ENCODE data around the gene KIAA1671. TPM values are rescaled to one million over a fixed set of nuclear protein-coding genes. Genes with fewer than 3 reads are reported as not detected.

The KIAA1671 gene
- polyA plus RNA-seq, 3 donors: not detected

- Histone ChIP-seq H4K20me1 (ENCODE audit: insufficient read depth, low read length) (no peaks in the 10 kb centered on the region), H3K4me3 (replicated peaks in 1 of 3; ENCODE audit: low read depth in 2 of 3, low read length in 3 of 3) (no peak overlapping the region), H3K4me1 (ENCODE audit: control insufficient read depth in 1 of 2, insufficient read depth in 2 of 2, low read length in 2 of 2) (no peaks in the 10 kb centered on the region), H3K9ac (ENCODE audit: insufficient read depth, low read length, poor library complexity, severe bottlenecking) (no peak overlapping the region), H3K9me3 (replicated peaks in 1 of 2; ENCODE audit: control insufficient read depth in 1 of 2, insufficient read depth in 1 of 2, low read length in 2 of 2) (no peaks in the 10 kb centered on the region), H3K4me2 (replicated peaks; ENCODE audit: extremely low read depth, low read length, poor library complexity, severe bottlenecking) (no peak overlapping the region), H3K79me2 (ENCODE audit: insufficient read depth, low read length) (no peaks in the 10 kb centered on the region), H2AFZ (ENCODE audit: insufficient read depth, low read depth, low read length, poor library complexity, severe bottlenecking) (no peak overlapping the region), H3K36me3 (replicated peaks in 1 of 2; ENCODE audit: control insufficient read depth in 1 of 2, insufficient read depth in 2 of 2, low read length in 2 of 2) (no peaks in the 10 kb centered on the region), H3K27me3 (ENCODE audit: control insufficient read depth in 2 of 2, insufficient read depth in 2 of 2, low read length in 2 of 2) (no peaks in the 10 kb centered on the region), H3K27ac (ENCODE audit: low read depth in 1 of 2, low read length in 2 of 2) (no peak overlapping the region)
- DNase-seq: no peak
- no peak overlapping the region for H3K4me3 Mint-ChIP-seq
- peaks cover 1 to 8% (median 4%) of the 10 kb centered on the region in 3 donors for H3K27me3 Mint-ChIP-seq (ENCODE audit: low read depth in 3 of 3)
- no peaks in the 10 kb centered on the region for H3K36me3 Mint-ChIP-seq
- intact Hi-C loops (cut with micrococcal nuclease): no loop called here
- no peaks in the 10 kb centered on the region for H3K9me3 Mint-ChIP-seq
- TF ChIP-seq, protein P1, sequence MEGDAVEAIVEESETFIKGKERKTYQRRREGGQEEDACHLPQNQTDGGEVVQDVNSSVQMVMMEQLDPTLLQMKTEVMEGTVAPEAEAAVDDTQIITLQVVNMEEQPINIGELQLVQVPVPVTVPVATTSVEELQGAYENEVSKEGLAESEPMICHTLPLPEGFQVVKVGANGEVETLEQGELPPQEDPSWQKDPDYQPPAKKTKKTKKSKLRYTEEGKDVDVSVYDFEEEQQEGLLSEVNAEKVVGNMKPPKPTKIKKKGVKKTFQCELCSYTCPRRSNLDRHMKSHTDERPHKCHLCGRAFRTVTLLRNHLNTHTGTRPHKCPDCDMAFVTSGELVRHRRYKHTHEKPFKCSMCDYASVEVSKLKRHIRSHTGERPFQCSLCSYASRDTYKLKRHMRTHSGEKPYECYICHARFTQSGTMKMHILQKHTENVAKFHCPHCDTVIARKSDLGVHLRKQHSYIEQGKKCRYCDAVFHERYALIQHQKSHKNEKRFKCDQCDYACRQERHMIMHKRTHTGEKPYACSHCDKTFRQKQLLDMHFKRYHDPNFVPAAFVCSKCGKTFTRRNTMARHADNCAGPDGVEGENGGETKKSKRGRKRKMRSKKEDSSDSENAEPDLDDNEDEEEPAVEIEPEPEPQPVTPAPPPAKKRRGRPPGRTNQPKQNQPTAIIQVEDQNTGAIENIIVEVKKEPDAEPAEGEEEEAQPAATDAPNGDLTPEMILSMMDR (IDR thresholded peaks at IDR 0.05): no peak
- 94% methylated on average over 7 of the region's 11 CpGs for WGBS (ENCODE audit: insufficient coverage)
- no peak overlapping the region for H3K27ac Mint-ChIP-seq
- peaks cover 2% of the 10 kb centered on the region for H3K4me1 Mint-ChIP-seq
Observed at GRCh38 chr22:25027043-25027906, 74.8 kb downstream of the KIAA1671 start.

DNA sequence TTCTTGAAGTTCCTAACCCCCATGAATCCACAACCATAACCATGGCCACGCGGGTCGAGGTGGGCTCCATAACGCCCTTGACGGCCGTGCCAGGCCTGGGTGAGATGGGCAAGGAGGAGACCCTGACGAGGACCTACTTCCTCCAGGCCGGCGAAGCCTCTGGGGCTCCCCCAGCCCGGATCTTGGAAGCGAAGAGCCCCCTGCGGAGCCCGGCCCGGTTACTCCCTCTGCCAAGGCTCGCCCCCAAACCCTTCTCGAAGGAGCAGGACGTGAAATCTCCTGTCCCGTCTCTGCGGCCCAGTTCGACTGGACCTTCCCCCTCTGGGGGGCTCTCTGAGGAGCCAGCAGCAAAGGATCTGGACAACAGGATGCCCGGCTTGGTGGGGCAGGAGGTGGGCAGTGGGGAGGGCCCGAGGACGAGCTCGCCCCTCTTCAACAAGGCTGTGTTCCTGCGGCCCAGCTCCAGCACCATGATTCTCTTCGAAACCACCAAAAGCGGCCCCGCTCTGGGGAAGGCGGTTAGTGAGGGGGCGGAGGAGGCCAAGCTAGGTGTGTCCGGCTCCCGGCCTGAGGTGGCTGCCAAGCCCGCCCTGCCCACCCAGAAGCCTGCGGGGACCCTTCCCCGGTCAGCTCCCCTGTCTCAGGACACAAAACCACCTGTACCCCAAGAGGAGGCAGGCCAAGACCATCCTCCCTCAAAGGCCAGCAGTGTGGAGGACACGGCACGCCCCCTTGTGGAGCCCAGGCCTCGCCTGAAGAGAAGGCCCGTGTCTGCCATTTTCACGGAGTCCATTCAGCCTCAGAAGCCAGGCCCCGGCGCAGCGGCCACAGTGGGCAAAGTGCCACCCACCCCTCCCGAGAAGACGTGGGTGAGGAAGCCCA lies 75.7 kb downstream of the KIAA1671 start:
- peaks cover 1 to 5% (median 5%) of the 10 kb centered on the region in 3 donors for H3K27me3 Mint-ChIP-seq (ENCODE audit: low read depth in 3 of 3)
- Histone ChIP-seq H3K79me2 (ENCODE audit: insufficient read depth, low read length) (no peaks in the 10 kb centered on the region), H3K4me2 (replicated peaks; ENCODE audit: extremely low read depth, low read length, poor library complexity, severe bottlenecking) (no peak overlapping the region), H3K4me3 (replicated peaks in 1 of 3; ENCODE audit: low read depth in 2 of 3, low read length in 3 of 3) (no peak overlapping the region), H2AFZ (ENCODE audit: insufficient read depth, low read depth, low read length, poor library complexity, severe bottlenecking) (no peak overlapping the region), H4K20me1 (ENCODE audit: insufficient read depth, low read length) (no peaks in the 10 kb centered on the region), H3K36me3 (replicated peaks in 1 of 2; ENCODE audit: control insufficient read depth in 1 of 2, insufficient read depth in 2 of 2, low read length in 2 of 2) (no peaks in the 10 kb centered on the region), H3K4me1 (ENCODE audit: control insufficient read depth in 1 of 2, insufficient read depth in 2 of 2, low read length in 2 of 2) (no peaks in the 10 kb centered on the region), H3K9ac (ENCODE audit: insufficient read depth, low read length, poor library complexity, severe bottlenecking) (no peak overlapping the region), H3K27me3 (ENCODE audit: control insufficient read depth in 2 of 2, insufficient read depth in 2 of 2, low read length in 2 of 2) (no peaks in the 10 kb centered on the region), H3K27ac (ENCODE audit: low read depth in 1 of 2, low read length in 2 of 2) (no peak overlapping the region), H3K9me3 (replicated peaks in 1 of 2; ENCODE audit: control insufficient read depth in 1 of 2, insufficient read depth in 1 of 2, low read length in 2 of 2) (no peaks in the 10 kb centered on the region)
- intact Hi-C loops (cut with micrococcal nuclease): no loop called here
- no peaks in the 10 kb centered on the region for H3K36me3 Mint-ChIP-seq
- H3K4me3 Mint-ChIP-seq: no peak overlapping the region
- TF ChIP-seq, protein P1 (IDR thresholded peaks at IDR 0.05): no peak
- DNase-seq: no peak
- peaks cover 2% of the 10 kb centered on the region for H3K4me1 Mint-ChIP-seq
- 95% methylated on average over 27 of the region's 45 CpGs for WGBS (ENCODE audit: insufficient coverage)
- no peak overlapping the region for H3K27ac Mint-ChIP-seq
- H3K9me3 Mint-ChIP-seq: no peaks in the 10 kb centered on the region

Measured in CD14-positive monocyte (primary cell).